Jurkat, Clone E6-1 (cell line): ENCODE measurements around the gene NFATC2.
A peak's percentile ranks its signal among the peaks of the same experiment; 100 is the strongest.

Source experiments
- DNase-seq: peaks from one replicate; pipeline ENCODE4 v3.0.0-alpha.2; 2011; ENCODE audit warnings: low read depth, low spot score
- H3K4me3 ChIP-seq: 2 replicates; pipeline ENCODE4 v1.5.1; 2011; ENCODE audit warnings: mild to moderate bottlenecking, low read length, control low read depth, moderate library complexity

The NFATC2 gene

DNA sequence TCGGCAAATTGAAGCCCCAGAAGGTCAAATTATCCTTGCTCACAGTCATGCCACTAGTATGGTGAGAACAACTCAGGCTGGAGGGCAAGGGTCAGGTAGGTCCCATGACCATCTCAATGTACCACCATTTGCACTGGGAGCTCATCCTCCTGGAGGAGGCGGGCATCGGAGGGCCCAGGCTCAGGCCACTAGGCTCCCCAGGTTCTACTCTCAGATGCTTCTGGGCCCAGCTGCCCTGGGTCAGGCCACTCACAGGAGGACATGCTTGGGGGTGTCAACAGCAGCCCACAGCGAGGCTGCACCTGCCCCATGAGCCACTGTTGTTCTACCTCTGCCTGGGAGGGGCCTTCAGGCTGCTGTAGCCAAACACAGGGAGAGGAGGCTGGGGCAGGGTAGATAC lies 39.1 kb downstream of the NFATC2 start:
- H3K4me3 ChIP-seq: no peak overlapping the region
- DNase-seq: no peak

GRCh38 chr20:51500936-51501335 lies 41.6 kb downstream of the NFATC2 start:
- H3K4me3 ChIP-seq: no peak overlapping the region
- no peak for DNase-seq

- H3K4me3 ChIP-seq: no peak overlapping the region
- DNase-seq: peak; percentile 39
Observed at GRCh38 chr20:51500311-51500710, 42.2 kb downstream of the NFATC2 start.

- DNase-seq: no peak
- H3K4me3 ChIP-seq: no peak overlapping the region
Observed at GRCh38 chr20:51498765-51499540, 43.6 kb downstream of the NFATC2 start.

DNA sequence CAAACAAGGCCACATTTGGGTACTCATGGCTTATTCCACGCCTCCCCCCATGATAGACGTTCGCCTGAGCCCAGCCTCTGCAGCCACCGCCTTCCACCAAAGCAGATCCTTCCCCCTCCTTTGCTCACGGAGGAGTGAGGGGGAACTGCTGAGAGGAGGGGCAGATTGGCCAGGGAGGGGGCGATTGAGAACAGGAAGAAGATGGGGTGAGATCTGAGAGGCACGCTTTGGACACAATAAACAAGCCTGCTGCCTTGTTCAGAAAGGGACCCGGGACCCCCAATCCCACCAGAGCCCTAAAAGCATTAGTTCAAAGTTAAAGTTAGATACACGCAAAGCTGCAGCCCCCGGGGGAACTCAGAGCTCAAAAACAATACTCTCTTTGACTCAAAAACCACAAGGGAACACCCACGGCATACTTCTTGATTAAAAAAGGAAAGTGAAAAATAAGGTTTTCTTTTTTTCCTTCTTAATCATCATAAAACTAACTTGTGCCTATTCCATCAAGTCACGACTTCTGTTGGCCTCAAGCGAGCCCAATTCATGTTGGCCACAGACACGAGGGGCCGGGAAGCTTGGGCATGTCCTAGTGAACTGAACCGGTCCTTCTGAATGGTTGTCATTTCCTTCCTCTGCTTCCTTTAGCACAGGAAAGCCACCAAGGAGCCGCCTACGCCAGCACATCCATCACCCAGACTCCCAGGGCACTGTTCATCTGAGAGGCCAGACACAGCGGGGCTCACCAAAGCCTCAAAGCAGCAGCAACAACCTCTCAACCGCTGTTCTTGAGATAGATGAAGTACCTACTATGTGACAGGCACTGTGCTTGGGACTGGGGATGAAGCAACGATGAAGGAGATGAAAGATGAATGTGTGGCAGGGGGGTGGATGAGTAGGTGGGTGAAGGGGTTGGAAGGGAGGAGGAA lies 44.7 kb downstream of the NFATC2 start:
- H3K4me3 ChIP-seq: no peak overlapping the region
- no peak for DNase-seq

DNA sequence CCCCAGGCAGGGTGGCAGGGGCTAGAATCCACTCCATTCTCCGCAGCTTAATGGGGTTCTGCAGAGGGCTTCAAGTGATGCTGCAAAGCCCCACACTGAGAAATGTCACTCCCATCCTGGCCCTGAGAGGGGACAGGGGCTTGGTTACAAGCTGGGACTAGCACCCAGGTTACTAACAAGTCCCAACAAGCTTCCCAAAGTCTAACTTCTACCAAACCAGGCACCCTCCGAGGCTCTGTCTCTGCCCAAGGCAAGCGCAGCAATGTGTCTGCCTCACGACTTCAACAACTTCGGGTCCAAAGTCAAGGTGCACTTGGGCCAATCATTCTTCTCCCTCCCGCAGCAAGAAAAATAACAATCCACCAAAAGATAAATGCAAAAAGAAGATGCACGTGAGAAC lies 45.6 kb downstream of the NFATC2 start:
- DNase-seq: no peak
- H3K4me3 ChIP-seq: no peak overlapping the region

DNA sequence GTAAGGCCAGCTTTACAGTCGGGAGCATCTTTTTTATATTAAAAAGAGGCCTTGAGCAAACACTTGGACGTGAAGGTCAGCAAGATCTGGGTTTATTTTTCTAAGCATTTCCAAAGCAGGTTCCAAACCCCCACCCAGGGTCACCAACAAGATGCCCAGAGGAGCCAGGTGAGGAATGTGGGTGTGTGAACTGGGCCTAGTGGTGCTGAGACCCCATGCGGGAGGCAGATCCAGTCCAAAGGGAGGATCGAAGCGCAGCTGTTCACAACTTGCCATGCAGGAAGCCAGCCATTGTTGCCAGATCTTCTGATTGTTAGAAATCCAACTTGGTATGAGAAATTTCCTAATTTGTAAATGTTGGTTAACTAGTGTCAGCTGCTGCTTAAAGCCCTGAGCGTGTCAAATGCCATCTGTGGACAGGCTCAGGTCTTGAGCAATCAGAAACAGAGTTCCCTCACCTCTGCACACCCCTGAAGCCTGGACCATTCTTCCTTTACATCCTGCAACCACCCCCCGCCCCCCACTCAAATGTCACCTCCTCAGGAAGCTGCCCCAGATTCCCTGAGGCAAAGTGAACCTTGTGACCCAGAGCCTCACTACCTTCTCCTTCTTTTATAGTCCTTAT lies 46.5 kb downstream of the NFATC2 start:
- H3K4me3 ChIP-seq: no peak overlapping the region
- DNase-seq: no peak

GRCh38 chr20:51495291-51495690 lies 47.2 kb downstream of the NFATC2 start:
- no peak overlapping the region for H3K4me3 ChIP-seq
- no peak for DNase-seq

DNA sequence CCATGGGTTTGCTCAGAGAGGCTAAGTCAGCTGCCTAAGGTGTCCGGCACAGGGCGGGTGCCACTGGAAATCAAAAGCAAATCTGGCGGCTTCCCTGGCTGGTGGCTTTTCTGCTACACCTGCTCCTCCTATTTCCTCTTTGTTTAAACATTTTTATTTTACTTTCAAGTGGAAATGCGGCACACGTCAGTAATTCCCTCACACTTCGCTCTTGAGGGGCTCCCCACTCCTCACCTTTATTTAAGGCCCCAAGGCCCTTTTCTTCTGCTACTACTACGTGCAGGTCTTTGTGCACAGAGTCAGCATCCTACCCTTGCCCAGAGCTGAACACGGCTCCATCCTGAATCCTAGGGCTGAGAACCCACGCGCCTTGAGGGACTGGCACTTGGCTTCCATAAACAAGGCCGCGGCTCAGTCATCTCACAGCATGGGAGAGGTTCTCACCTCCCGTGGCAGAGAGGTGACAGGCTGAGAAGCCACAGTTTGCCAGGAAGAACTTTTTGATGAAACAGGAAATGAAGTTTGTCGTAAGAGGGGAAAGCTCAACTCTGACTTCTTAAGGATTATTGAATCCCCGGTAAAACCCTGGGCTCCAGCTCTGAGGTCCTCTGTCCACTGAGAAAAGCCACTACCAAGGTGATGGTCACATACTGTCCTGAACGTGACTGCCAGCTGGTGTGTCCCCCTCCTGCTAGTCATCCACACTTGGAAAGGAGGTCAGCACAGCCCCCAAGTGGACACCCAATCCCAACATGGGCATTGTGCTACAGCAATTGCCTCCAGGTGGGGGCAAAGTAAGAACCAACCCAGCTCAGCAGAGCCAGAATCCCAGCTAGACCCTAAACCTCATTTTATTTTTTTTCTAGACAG lies 48.0 kb downstream of the NFATC2 start:
- no peak for DNase-seq
- H3K4me3 ChIP-seq: no peak overlapping the region

GRCh38 chr20:51493346-51493791 lies 49.1 kb downstream of the NFATC2 start:
- no peak for DNase-seq
- no peak overlapping the region for H3K4me3 ChIP-seq

- H3K4me3 ChIP-seq: no peak overlapping the region
- no peak for DNase-seq
Observed at GRCh38 chr20:51492167-51493092, 50.1 kb downstream of the NFATC2 start.

DNA sequence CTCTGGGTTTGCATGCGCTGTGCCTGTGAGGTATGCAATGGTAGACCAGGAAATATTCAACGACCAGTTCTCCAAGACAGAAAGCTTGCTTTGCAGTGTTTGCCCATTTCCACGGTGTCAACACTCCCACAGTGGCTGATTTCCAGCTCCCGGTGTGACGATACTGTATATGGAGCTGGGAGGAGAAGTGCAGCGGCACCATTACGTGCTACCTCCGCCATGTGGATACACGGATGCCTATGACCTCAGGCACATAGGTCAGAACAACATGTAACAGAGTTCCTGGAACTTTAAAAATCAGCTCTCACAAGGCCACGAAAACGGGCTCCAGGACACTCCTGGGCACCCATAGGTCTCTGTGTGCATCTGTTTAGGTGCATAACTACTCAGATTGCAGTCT lies 51.1 kb downstream of the NFATC2 start:
- H3K4me3 ChIP-seq: no peak overlapping the region
- DNase-seq: no peak

- H3K4me3 ChIP-seq: no peak overlapping the region
- DNase-seq: no peak
Observed at GRCh38 chr20:51490635-51491034, 51.9 kb downstream of the NFATC2 start.

DNA sequence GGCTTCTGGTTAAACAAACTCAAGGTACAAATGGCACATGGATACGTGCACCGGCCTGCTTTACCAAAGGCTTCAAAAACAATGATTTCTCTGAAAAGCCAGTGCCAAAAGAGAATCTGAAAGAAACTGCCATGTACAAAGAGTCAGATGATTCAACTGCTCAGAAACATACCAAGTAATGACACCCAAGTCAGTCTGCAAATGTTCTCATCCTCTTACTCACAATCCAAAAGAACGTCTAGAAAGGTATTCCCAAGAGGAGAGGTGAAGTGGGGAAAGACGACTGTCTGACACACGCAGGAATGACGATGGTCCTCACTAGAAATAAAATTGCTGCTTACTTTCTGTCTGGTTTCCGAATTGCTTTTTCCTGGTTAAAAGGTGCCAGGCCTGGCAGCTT lies 52.9 kb downstream of the NFATC2 start:
- no peak for DNase-seq
- H3K4me3 ChIP-seq: no peak overlapping the region

DNA sequence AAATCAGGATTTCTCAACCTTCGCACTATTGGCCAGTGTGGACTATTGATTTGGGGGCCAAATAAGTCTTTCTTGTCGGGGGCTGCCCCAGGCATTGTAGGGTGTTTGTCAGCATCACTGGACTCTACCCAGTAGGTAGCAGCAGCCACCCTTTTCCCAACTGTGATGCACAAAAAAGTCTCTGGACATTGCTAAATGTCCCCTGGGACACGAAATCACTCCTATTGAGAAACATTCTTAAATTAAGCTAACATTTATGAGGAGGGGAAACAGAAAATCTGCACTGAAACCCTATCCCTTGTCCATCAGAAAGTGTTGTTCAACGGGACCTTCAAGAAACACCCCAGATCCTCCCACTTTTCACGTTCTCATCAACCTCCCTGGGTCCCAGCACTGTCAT lies 54.2 kb downstream of the NFATC2 start:
- no peak for DNase-seq
- no peak overlapping the region for H3K4me3 ChIP-seq

- H3K4me3 ChIP-seq: no peak overlapping the region
- no peak for DNase-seq
Observed at GRCh38 chr20:51487565-51488268, 54.8 kb downstream of the NFATC2 start.

DNA sequence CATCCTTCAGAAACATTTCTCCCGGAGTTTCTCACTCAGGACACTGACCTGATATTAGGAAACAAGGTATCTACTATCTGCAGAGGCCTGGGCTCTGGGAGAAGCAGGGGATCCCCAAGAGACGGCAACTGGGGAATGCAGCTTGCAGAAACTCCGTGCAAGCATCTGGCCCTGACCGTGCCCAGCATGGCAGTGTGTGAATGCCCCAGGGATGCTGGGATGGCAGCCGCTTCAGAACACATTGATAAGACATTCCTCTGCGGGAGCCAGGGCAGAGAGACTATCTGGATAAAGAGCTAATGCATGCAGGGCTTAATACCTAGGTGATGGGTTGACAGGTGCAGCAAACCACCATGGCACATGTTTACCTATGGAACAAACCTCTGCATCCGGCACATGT lies 55.4 kb downstream of the NFATC2 start:
- no peak overlapping the region for H3K4me3 ChIP-seq
- no peak for DNase-seq
